ENCODE measurements around the gene ALDH1L1.

The ALDH1L1 gene

DNA sequence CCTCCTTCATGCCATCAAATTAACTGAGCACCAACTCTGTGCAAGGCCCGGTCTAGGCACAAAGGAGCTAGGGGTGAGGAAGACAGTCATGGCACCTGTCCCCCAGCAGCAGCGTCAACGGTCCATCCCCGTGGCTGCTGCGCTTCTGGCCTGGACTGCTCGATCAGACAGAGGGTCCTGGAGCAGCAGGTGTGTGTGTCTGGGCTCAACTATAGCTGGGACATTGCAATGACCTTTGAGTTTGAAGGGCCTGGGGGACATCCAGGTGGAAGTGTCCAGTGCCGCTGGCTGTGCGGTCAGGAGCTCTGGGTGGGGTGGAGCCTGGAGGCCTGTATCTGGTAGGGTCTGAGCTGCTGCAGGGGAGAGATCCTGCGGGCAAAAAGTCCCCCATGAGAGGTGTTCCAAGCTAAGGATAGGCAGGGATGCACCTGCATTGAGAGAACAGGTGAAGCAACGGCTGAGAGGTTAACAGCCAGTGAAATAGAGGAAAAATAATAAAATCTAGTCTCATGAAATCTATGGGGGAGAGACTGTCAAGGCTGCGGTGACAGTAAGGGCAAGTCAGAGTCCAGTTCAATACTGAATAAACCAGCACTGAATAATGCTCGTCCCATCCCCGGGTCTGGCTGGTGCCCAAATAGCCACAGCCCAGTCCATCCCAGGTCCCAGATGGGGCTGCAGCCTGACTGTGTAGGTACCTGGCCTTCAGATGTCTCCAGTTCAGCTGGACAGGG lies 71.1 kb downstream of the ALDH1L1 start:
- no peak overlapping the region for H2AFZ ChIP-seq (ENCODE audit: low read depth)
- H3K4me3 ChIP-seq (IDR thresholded peaks at IDR 0.05; ENCODE audit: insufficient read depth, low read depth, low read length): no peak overlapping the region
- H3K9ac ChIP-seq: no peak overlapping the region
- H3K36me3 ChIP-seq (ENCODE audit: insufficient read depth): no peaks in the 10 kb centered on the region
- H3K27ac ChIP-seq: no peak overlapping the region
- TF ChIP-seq, protein P1, sequence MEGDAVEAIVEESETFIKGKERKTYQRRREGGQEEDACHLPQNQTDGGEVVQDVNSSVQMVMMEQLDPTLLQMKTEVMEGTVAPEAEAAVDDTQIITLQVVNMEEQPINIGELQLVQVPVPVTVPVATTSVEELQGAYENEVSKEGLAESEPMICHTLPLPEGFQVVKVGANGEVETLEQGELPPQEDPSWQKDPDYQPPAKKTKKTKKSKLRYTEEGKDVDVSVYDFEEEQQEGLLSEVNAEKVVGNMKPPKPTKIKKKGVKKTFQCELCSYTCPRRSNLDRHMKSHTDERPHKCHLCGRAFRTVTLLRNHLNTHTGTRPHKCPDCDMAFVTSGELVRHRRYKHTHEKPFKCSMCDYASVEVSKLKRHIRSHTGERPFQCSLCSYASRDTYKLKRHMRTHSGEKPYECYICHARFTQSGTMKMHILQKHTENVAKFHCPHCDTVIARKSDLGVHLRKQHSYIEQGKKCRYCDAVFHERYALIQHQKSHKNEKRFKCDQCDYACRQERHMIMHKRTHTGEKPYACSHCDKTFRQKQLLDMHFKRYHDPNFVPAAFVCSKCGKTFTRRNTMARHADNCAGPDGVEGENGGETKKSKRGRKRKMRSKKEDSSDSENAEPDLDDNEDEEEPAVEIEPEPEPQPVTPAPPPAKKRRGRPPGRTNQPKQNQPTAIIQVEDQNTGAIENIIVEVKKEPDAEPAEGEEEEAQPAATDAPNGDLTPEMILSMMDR (conservative IDR thresholded peaks at IDR 0.05; ENCODE audit: low read depth, low read length): no peak
- no peaks in the 10 kb centered on the region for H3K27me3 ChIP-seq (ENCODE audit: insufficient read depth, low read depth)
- H3K79me2 ChIP-seq (ENCODE audit: insufficient read depth, low read depth): no peaks in the 10 kb centered on the region
- no peak overlapping the region for H3K4me2 ChIP-seq
- H3K4me1 ChIP-seq (ENCODE audit: low read depth, poor library complexity, severe bottlenecking): no peaks in the 10 kb centered on the region
- H4K20me1 ChIP-seq (ENCODE audit: insufficient read depth): no peaks in the 10 kb centered on the region

DNA sequence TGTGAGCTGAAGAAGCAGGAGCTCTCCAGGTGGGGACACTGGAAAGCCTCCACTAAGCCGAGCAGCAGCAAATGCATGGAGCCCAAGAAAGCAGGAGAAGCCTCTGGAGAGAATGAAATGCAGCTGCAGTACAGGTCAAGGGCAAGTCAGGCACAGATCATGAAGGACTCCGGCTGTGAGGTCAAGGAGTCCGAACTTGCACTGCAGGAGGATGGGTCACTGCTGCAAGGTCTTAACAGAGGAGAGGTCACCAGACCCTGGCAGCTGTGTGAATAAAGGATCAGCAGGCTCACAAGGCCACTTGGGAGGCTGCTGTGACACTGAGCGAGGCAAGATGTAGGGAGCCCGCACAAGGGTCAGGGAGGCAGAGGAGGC lies 71.7 kb downstream of the ALDH1L1 start:
- Histone ChIP-seq H3K27ac (no peak overlapping the region), H3K79me2 (ENCODE audit: insufficient read depth, low read depth) (no peaks in the 10 kb centered on the region), H3K27me3 (ENCODE audit: insufficient read depth, low read depth) (no peaks in the 10 kb centered on the region), H3K36me3 (ENCODE audit: insufficient read depth) (no peaks in the 10 kb centered on the region), H2AFZ (ENCODE audit: low read depth) (no peak overlapping the region), H4K20me1 (ENCODE audit: insufficient read depth) (no peaks in the 10 kb centered on the region), H3K9ac (no peak overlapping the region), H3K4me1 (ENCODE audit: low read depth, poor library complexity, severe bottlenecking) (no peaks in the 10 kb centered on the region), H3K4me3 (IDR thresholded peaks at IDR 0.05; ENCODE audit: insufficient read depth, low read depth, low read length) (no peak overlapping the region), H3K4me2 (no peak overlapping the region)
- TF ChIP-seq, protein P1 (conservative IDR thresholded peaks at IDR 0.05; ENCODE audit: low read depth, low read length): no peak

DNA sequence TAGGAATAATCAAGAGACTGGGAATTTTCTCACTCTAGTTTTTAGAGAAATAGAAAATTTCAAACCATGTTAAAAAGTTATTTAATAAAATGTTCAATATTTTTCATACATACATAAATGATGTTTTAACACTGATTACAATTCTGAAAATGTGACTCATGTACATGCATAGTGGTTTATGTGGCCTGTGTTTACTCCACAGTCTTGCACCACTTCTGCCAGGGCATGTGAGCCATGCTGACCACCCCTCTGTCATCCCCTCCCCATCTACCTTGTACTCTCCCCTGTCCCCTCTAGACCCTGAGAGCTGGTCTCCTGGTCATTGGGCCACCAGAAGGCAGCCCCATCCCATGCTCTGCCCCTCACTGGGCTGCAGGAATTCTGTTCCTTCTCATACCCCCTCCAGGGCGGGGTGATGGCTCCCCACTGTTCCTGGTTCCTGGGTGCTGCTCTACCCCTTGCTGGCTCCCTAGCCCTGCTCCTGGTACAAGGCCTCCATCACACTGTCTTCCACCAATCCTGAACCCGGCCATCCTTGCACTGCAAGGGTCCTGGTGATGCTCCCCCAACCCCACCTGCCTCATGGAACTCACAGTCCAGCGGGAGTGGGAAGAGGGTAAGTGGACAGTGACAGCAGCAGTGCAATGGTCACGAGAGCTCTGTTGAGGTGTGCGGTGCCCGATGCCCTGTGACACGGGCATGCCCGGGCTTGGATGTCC lies 72.3 kb downstream of the ALDH1L1 start:
- Histone ChIP-seq H3K4me2 (no peak overlapping the region), H2AFZ (ENCODE audit: low read depth) (no peak overlapping the region), H3K27ac (no peak overlapping the region), H3K27me3 (ENCODE audit: insufficient read depth, low read depth) (no peaks in the 10 kb centered on the region), H3K9ac (no peak overlapping the region), H3K79me2 (ENCODE audit: insufficient read depth, low read depth) (no peaks in the 10 kb centered on the region), H3K4me3 (IDR thresholded peaks at IDR 0.05; ENCODE audit: insufficient read depth, low read depth, low read length) (no peak overlapping the region), H4K20me1 (ENCODE audit: insufficient read depth) (no peaks in the 10 kb centered on the region), H3K36me3 (ENCODE audit: insufficient read depth) (no peaks in the 10 kb centered on the region), H3K4me1 (ENCODE audit: low read depth, poor library complexity, severe bottlenecking) (no peaks in the 10 kb centered on the region)
- TF ChIP-seq, protein P1 (conservative IDR thresholded peaks at IDR 0.05; ENCODE audit: low read depth, low read length): no peak

DNA sequence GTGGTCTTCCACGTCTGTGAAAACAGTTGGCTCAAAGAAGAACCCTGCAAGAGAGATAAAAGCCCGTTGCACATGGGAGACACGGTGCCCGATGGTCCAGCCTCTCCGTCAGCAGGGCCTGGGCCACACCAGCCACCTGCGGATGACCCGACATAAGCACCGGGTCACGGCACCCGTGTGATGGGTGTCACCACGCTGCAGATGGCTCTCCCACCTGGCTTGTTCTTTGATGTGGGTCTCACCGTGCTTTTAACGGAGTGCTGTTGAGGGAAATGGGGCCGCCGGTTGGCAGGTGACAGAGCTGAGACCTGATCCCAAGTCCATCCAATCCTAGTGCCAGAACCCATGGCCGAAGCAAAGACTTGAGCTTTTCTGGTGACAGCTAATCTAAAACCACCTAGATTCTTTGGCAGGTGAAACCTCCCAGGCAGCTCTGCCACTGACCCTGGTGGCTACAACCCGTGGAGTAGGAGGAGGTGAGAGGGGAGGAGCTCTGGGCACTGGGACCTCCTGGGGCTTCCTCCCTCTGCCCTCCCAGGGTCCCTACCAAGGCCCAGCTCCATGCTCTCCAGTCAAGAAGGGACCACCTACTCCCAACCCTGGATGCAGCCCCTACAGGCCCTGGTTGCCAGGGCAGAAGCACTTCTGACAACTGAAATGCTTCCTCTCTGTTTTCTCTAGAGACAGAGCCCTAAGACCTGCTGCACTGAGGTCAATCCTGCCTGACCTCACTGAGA lies 73.0 kb downstream of the ALDH1L1 start:
- Histone ChIP-seq H3K4me1 (ENCODE audit: low read depth, poor library complexity, severe bottlenecking) (no peaks in the 10 kb centered on the region), H4K20me1 (ENCODE audit: insufficient read depth) (no peaks in the 10 kb centered on the region), H3K27me3 (ENCODE audit: insufficient read depth, low read depth) (no peaks in the 10 kb centered on the region), H3K79me2 (ENCODE audit: insufficient read depth, low read depth) (no peaks in the 10 kb centered on the region), H3K4me2 (no peak overlapping the region), H3K36me3 (ENCODE audit: insufficient read depth) (no peaks in the 10 kb centered on the region), H2AFZ (ENCODE audit: low read depth) (no peak overlapping the region), H3K27ac (no peak overlapping the region), H3K9ac (no peak overlapping the region), H3K4me3 (IDR thresholded peaks at IDR 0.05; ENCODE audit: insufficient read depth, low read depth, low read length) (no peak overlapping the region)
- TF ChIP-seq, protein P1 (conservative IDR thresholded peaks at IDR 0.05; ENCODE audit: low read depth, low read length): no peak

Measured in KMS-11 (cell line).